GM19372 (cell line): Measurements from ENCODE around the gene NFATC3.
"Not testable (repeated sequence)": the region's sequence is repeated elsewhere in the genome, so short reads cannot be mapped to it uniquely, and the experiment has no call there.

Source experiments
- ATAC-seq: cut with Tn5 transposase; IDR thresholded peaks from one replicate; pipeline ENCODE4 v1.9.1; 2021; ENCODE audit warnings: mild to moderate bottlenecking, low read depth, moderate library complexity; ENCODE audit not compliant: unreplicated experiment

NFATC3 gene

DNA sequence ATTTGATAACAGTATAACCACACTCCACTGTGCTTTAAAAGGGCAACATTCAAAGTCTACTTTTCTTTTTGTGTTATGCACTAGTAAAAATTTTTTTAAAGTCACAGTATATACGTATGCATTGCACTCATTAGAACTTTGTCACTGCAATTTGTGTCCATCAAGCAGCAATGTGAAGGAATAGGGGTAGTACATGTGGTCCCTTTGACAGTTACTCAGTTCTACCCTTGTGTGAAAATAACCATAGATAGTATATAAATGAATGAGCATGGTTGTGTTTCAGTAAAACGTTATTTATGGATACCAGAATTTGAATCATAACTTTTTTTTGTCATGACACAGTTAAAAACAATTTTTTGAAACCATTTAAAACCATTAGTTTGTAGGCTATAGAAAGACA, 30.7 kb downstream of the NFATC3 start:
- no peak for ATAC-seq

- no peak for ATAC-seq
These were observed 31.2 kb downstream of the NFATC3 start for GRCh38 chr16:68116256-68116867.

- no peak for ATAC-seq
These were observed 32.7 kb downstream of the NFATC3 start for GRCh38 chr16:68117884-68118283.

DNA sequence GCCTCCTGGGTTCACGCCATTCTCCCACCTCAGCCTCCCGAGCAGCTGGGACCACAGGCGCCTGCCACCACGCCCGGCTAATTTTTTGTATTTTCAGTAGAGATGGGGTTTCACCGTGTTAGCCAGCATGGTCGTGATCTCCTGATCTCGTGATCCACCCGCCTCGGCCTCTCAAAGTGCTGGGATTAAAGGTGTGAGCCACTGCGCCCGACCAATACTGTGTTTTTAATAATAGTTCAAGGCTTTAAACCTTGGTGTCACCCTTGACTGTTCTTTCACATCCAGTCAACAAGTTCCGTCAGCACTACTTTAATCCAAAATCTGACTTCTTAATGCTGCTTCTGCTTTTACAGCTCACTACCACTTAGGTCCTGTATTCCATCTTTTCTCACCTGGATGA, 33.8 kb downstream of the NFATC3 start:
- ATAC-seq = not testable (repeated sequence)

DNA sequence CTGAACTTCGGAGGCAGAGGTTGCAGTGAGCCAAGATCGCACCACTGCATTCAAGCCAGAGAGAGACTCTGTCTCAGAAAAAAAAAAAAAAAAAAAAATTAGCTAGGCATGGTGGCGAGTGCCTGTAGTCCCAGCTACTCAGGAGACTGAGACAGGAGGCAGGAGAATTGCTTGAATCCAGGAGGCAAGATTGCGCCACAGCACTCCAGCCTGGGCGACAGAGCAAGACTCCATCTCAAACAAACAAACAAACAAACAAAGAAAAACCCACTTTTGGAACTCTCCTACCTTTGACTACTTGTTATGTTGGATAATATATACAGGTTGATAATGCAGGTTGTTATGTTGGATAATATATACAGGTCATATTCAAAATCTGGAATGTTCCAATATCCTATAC, 35.3 kb downstream of the NFATC3 start:
- ATAC-seq = not testable (repeated sequence)

GRCh38 chr16:68126395-68126794, 41.2 kb downstream of the NFATC3 start:
- no peak for ATAC-seq

GRCh38 chr16:68128577-68129305, 43.6 kb downstream of the NFATC3 start:
- no peak for ATAC-seq

- no peak for ATAC-seq
These were observed 45.4 kb downstream of the NFATC3 start for GRCh38 chr16:68130520-68130919.

DNA sequence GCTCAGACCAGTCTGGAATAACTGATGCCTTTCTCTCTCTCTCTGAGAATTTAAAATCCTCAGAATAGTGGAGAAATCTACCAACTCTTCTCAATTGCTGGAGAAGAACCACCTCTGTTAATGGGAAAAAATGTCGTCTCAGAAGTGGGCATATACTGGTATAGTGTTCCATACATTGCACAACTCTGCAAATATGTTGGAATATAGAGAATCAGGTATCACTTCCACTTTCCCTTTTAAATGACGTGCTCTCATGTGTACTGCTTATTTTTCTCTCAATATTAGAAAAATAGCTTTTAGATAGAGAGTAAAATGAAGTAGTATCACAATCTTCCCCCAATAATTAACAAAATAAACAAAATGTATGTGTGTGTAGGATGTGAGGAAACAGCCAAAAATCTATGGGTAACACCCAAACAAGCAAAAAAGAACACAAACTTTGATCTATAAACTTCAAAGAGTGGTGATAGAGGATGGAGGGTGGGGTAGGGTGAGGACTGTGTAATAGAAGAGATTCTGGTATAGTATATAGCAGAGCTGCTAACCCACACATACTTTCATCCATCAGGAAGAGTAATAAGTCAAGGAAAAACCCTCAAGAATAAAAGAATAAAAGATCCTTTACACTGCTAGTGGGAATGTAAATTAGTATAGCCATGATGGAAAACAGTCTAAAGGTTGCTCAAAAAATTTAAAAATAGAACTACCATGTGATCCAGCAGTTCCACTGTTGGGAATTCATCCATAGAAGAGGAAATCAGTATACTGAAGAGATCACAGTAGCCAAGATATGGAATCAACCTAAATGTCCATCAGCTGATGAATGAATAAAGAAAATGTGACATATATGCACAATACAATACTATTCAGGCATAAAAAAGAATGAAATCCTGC, 46.9 kb downstream of the NFATC3 start:
- no peak for ATAC-seq

DNA sequence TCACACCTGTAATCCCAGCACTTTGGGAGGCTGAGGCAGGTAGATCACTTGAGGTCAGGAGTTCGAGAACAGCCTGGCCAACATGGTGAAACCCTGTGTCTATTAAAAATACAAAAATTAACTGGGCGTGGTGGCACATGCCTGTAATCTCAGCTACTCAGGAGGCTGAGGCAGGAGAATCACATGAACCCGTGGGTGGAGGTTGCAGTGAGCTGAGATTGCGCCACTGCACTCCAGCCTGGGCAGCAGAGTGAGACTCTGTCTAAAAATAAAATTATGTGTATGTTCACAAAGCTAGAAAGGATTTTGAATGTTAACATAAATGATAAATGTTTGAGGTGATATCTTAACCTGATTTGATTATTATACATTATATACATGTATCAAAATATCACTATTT, 47.8 kb downstream of the NFATC3 start:
- ATAC-seq = not testable (repeated sequence)

DNA sequence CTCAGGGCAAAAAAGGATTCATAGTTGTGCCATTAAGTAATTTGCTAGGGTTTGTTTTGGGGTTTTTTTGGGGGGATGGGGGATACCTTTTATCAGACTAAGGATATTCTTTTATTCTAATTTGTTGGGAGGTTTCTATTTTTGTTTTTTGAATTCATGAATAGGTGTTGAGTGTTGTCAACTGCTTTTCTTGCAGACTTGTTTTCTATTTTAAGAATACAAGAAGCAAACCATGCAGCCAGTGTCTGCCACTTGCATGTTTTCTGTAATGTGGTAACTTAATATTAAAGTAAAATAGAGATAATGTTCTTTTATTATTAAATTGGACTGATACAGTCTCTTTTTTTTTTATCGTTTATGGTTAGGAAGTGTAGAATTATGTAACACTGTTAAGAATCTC, 49.5 kb downstream of the NFATC3 start:
- no peak for ATAC-seq

- ATAC-seq = no peak
These were observed 51.3 kb downstream of the NFATC3 start for GRCh38 chr16:68136515-68136914.

DNA sequence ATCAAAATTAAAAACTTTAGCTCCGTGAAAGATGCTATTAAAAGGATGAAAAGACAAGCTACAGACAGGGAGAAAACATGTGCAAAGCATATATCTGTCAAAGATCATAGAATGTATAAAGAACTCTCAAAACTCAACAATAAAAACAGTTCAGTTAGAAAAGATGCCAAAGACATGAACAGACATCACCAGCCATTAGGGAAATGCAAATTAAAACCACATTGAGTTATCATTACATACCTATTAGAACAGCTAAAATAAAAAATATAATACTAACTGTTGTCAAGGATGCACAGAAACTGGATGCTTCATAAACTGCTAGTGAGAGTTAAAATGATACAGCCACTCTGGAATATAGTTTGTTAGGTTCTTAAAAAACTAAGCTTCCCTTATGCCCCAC, 58.8 kb downstream of the NFATC3 start:
- ATAC-seq = no peak

DNA sequence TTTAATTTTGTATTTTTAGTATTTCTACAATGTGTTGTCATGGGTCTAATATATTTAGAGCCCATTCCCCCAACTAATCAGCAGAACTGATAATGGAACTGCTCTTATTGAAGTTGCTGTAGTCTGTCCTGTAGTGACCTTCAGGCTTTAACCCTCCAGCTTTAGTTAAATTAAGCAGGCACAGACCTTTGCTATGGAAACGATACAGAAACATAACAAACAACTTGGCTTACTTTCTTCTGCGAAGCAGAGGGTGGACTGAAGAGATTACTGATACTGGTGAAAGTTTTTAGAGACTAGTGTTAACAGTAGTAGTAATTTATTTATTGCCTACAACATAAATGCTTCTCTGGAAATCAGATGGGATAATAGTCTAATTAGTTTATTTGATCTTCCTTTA, 61.4 kb downstream of the NFATC3 start:
- no peak for ATAC-seq

GRCh38 chr16:68147444-68147843, 62.3 kb downstream of the NFATC3 start:
- no peak for ATAC-seq

DNA sequence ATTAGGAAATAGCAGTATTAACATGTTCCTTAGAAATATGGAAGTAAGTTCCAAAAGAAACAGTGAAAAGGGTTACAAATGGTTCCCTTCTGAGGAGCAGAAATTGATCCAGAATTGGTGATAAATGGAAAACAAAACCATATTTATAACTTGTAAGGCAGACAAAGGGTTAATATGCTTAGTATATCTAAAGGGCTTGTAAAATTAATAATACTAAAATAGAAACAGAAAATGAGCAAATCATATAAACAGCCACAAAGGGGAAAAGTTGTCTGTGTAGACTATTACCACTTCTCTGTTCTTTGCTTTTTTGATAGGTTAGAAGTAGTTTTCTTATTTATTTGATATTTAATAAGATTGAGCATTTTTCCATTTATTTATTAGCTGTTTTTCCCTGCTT, 64.4 kb downstream of the NFATC3 start:
- ATAC-seq = no peak

- no peak for ATAC-seq
These were observed 70.3 kb downstream of the NFATC3 start for GRCh38 chr16:68155425-68155824.

GRCh38 chr16:68162413-68162812, 77.2 kb downstream of the NFATC3 start:
- ATAC-seq = no peak

- not testable (repeated sequence) for ATAC-seq
These were observed 78.1 kb downstream of the NFATC3 start for GRCh38 chr16:68163275-68163674.

DNA sequence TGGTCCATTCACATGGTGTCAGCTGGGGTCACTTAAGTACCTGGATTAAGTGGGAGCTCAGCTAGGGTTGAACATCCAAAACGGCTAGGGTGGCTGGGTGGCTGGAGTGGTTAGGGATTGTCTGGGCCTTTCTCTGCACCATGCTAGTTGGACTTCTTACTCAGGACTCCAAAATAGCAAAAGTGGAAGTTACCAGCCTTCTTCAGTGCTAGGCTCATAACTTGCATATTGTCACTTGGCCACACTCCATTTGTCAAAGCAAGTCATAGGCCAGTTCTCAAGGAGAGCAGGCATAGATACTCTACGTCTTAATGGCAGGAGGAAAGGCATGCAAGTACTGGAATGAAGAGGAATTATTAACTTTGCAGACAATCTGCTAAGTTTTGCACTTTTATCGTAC, 81.1 kb downstream of the NFATC3 start:
- ATAC-seq = no peak

GRCh38 chr16:68179196-68179795, 94.1 kb downstream of the NFATC3 start:
- ATAC-seq = no peak
